Suprapubic skin (tissue), 3 donors: ENCODE data around the gene ZNF134.

ENCODE experiments used
- CTCF ChIP-seq, 2 donors: fragments of 200-600 bp in 1 of 2; fragments of 450-650 bp in 1 of 2; sonication (generic) in 1 of 2; IDR thresholded peaks; one replicate each; pipeline ENCODE4 v1.5.1; 2016 to 2019; ENCODE audit warnings: antibody characterized with exemption in 2 of 2, mild to moderate bottlenecking in 1 of 2, moderate library complexity in 1 of 2
- POLR2AphosphoS5 ChIP-seq, 3 donors: sonication (generic); formaldehyde crosslinking; IDR thresholded peaks; one replicate each; pipeline ENCODE4 v1.6.1; 2017; ENCODE audit warnings: antibody characterized with exemption in 3 of 3

- TF ChIP-seq CTCF (IDR thresholded peaks at IDR 0.05) (no peak), POLR2AphosphoS5 (IDR thresholded peaks at IDR 0.05) (no peak)
Measured at GRCh38 chr19:57620673-57621348, 6.8 kb downstream of the ZNF134 start.
